Left lobe of liver (tissue), 2 donors: ENCODE results near the gene WWP2. TPM values are rescaled to one million over a fixed set of nuclear protein-coding genes. Genes with fewer than 3 reads are reported as not detected.
A peak's percentile ranks its signal among the peaks of the same experiment; 100 is the strongest.

Source experiments
- ATAC-seq: fragments of 200-7000 bp; cut with Tn5 transposase; one replicate; pipeline ENCODE4 v1.9.1; 2020; ENCODE audit warnings: mild to moderate bottlenecking, moderate library complexity
- DNase-seq: peaks from one replicate; pipeline ENCODE4 v3.0.0-alpha.2; 2020; ENCODE audit warnings: low spot score
- total RNA-seq: library from RNA; stranded (reverse); gene quantifications from one replicate; pipeline ENCODE4 v1.2.1, GENCODE V29; 2021
- donor health status: DM: no; HTN: no; CAD: no; lungs with moderate emphysema.
- donor health status: DM: no; HTN: yes; CAD: no.

WWP2 gene
- total RNA-seq, 1 donor from 2014 or later = 24.5 TPM

GRCh38 chr16:69921127-69921526 is 159.0 kb downstream of the WWP2 start:
- no peak for ATAC-seq
- no peak for DNase-seq

DNA sequence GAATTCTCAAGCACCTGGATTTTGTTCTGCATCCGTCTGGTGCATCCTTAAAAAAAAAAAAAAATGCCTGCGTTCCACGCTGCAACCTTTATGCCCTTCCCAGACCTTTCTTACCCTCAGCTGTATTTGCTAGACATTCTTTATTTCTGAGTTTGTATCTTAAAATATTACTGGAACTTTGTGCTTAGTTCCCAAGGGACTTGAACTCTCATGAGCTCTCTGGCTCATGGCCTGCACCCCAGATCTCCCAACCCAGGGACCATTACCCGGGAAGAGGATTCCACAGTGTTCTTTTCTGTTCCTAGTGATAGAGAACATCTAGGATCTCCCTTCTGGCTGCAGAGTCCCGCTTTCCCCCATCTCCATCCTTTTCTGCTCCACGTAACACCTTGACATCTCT is 160.1 kb downstream of the WWP2 start:
- DNase-seq (no peak), ATAC-seq (no peak)

GRCh38 chr16:69924041-69924775 is 162.1 kb downstream of the WWP2 start:
- DNase-seq (no peak), ATAC-seq (no peak)

GRCh38 chr16:69924777-69925191 is 162.7 kb downstream of the WWP2 start:
- DNase-seq = no peak
- ATAC-seq = no peak

- no peak for ATAC-seq
Observed at GRCh38 chr16:69925311-69925710, 163.2 kb downstream of the WWP2 start.

GRCh38 chr16:69926241-69926640 is 164.1 kb downstream of the WWP2 start:
- no peak for DNase-seq
- ATAC-seq = no peak

More at GRCh38 chr16:69925311-69925710, 163.2 kb downstream of the WWP2 start:
- DNase-seq = no peak

DNA sequence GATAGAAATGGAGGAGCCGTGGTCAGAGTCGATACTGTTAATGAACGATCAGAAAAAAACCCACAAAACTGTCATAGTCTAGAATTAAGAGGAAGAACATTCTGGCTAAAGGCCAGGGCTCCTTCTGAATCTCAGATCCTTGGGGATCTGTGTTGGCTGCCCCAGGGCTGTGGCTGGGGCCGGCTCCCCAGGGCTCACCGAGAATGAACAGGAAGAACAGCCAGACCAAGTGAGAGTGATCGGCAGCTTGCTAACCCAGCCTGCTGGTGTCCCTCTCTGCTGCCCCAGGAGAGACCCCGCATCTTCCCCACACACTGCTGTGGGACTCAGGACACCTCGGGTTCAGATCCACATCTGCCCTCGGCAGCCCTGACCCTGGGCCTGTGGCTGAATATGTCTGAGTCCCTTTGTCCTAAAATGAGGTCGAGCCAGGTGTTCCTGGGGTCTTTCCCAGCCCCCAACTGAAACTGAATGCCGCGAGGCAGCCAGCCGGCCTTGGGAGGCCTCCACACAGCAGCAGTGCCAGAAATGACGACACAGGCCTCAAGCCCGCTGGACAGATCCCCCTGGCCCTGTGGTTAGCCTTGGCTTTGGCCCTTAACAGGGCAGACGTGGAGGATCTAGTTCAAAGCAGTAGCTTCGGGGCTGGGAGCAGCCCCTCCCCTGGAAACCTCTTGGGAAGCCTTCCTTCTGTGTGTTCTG is 165.1 kb downstream of the WWP2 start:
- no peak for DNase-seq
- no peak for ATAC-seq

GRCh38 chr16:69928856-69929400 is 166.8 kb downstream of the WWP2 start:
- ATAC-seq (no peak), DNase-seq (no peak)

GRCh38 chr16:69929480-69929879 is 167.3 kb downstream of the WWP2 start:
- ATAC-seq (no peak), DNase-seq (no peak)

DNA sequence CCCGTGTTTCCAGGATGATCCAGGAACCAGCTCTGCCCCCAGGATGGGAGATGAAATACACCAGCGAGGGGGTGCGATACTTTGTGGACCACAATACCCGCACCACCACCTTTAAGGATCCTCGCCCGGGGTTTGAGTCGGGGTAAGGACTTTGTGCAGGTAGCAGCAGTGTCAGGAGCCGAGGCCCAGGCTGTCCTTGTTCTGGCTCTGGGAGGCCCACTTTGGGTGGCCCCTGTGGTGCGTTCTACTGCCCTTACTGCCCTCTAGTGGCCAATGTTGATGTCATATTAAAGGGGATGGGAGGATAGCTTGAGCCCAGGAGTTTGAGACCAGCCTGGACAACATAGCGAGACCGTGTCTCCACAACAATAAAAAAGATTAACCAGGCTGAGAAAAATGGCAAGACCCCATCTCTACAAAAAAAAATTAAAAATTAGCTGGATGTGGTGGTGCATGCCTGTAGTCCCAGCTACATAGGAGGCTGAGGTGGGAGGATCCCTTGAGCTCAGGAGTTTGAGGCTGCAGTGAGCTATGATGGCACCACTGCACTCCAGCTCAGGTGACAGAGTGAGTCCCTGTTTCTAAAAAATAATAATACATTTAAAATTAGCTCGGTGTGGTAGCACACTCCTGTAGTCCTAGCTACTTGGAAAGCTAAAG is 168.1 kb downstream of the WWP2 start:
- peak; percentile 93 for ATAC-seq
- DNase-seq = no peak

DNA sequence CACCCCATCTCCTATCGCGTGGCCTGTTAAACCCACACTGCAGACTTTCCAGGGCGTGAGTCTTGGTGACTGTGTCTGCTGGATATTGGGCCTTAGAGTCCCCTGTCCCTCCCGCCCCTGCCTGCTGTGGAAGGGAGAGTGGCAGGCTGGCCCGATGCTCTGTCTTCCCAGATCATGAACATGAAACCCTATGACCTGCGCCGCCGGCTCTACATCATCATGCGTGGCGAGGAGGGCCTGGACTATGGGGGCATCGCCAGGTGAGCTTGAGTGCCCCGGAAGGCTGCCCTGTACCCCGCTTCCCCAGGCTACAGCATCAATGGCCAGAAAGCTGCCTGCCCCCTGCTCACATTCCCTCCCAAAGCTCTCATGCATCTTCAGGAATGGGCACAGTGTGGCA is 169.5 kb downstream of the WWP2 start:
- ATAC-seq (no peak), DNase-seq (no peak)

GRCh38 chr16:69932228-69932627 is 170.1 kb downstream of the WWP2 start:
- DNase-seq (no peak), ATAC-seq (no peak)

GRCh38 chr16:69932691-69933392 is 170.7 kb downstream of the WWP2 start:
- DNase-seq = no peak
- no peak for ATAC-seq

- ATAC-seq = no peak
- DNase-seq = no peak
Observed at GRCh38 chr16:69934044-69934443, 171.9 kb downstream of the WWP2 start.

- DNase-seq (no peak), ATAC-seq (no peak)
Observed at GRCh38 chr16:69934751-69935150, 172.6 kb downstream of the WWP2 start.

DNA sequence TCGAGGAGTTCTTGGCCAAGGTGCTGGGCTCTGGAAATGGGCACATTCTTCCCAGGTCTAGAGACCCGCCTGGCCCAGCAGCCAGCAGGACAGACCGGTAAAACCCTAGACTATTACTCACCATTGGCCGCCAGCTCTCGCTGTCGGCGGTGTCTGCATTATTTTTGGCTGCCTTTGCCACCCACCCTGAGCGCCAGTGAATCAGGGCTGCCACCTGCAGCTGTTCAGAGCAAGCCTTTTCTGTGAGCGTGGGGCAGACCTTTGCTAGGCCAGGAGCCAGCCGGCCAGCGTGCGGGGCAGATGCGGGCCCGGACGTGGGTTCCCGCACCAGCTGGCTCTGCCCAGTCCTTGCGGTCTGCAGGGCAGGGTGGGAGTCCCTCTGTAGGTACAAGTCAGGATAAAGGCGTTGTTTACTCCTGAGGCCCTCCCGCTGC is 173.2 kb downstream of the WWP2 start:
- DNase-seq = no peak
- ATAC-seq = no peak

DNA sequence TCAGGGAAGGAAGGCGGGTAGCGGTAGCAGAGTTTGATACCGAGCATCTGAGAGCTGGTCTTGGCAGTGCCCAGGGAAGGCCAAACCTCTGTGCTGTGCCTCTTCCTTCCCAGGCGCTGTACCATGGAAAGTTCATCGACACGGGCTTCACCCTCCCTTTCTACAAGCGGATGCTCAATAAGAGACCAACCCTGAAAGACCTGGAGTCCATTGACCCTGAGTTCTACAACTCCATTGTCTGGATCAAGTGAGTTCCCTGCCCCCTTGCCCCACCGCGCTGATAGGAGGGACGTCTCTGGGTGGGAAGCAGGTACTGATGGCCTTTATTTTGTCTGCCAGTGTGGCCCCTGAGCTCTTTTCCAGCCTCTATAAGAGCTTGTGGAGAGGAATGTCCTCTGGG is 173.6 kb downstream of the WWP2 start:
- no peak for DNase-seq
- ATAC-seq = no peak

DNA sequence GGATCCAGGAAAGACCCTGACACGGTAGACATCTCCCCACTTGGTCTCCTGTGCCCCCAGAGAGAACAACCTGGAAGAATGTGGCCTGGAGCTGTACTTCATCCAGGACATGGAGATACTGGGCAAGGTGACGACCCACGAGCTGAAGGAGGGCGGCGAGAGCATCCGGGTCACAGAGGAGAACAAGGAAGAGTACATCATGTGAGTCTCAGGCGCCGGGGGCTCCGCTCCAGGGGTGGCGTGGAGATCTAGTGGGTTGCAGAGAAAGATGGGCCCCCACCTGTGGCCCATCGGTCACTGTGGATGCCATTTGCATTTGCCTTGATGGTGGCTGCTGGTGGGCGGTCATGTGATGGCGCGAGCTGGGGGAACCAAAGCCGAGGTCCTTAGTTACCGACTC is 174.1 kb downstream of the WWP2 start:
- DNase-seq (no peak), ATAC-seq (no peak)

DNA sequence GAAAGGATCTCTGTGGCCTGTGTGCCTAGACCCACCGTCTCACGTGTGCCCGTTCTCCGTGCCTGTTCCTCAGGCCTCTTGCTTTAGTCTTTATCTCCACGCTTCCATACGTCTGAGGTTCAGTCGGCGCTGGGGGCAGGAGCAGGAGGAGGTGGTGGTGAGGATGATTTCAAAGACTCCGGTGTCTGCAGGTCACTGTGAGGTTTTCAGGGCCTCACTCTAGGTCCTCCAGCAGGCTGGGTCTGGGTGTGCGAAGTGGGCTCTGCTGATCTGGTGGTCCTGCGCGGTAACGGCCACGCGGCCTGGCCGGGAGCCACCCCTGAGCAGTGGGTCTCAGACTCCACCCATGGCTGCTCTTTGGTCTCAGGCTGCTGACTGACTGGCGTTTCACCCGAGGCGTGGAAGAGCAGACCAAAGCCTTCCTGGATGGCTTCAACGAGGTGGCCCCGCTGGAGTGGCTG is 174.6 kb downstream of the WWP2 start:
- no peak for DNase-seq
- no peak for ATAC-seq

DNA sequence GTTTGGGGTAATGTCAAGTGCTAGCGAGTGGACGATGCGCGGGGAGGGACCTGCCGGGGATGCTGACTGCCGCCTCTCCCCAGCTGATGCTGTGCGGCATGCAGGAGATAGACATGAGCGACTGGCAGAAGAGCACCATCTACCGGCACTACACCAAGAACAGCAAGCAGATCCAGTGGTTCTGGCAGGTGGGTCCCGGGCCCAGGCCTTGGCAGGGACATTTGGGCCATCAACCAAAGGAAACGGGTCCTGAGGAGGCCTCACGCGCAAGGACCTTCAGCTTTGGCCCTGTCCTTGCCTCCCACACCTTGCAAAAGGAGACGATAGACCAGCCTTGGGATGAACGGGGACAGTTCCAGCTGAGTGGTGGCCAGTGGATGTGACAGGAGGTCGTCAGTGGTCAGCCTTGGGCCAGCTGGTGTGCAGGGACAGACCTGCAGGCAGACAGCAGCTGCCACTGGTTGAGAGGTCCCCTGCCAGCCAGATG is 175.4 kb downstream of the WWP2 start:
- DNase-seq (no peak), ATAC-seq (no peak)
